GM20000 (cell line): ENCODE results near the gene TNIK.
A peak's percentile ranks its signal among the peaks of the same experiment; 100 is the strongest.

Experiments used
- DNase-seq: peaks from one replicate; pipeline ENCODE4 v3.0.0; 2012; ENCODE audit warnings: low spot score
- TF ChIP-seq, protein P1 (sequence below): IDR thresholded peaks from 2 replicates; pipeline ENCODE4 v1.5.1; 2012; ENCODE audit warnings: mild to moderate bottlenecking, control low read depth; ENCODE audit errors: extremely low read depth, missing control alignments

TNIK gene

DNA sequence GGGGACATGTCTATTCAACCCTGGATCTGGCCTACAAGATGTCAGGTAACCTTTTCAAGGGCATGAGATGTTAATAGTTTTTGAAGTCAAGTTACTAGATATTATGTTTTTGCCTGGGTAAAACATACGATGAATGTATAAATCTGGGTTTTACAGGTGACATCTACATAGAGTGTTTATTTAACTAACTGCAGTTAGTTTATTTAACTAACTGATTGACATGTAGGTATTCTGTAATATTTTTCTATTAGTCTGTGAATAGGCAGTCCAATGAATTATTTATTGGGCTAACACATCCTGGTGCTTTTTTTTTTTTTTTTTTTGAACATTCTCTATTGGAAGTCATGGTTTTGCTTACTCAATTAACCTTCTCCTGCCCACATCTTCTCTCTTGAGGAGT, 38.7 kb upstream of the TNIK start:
- TF ChIP-seq, protein P1, sequence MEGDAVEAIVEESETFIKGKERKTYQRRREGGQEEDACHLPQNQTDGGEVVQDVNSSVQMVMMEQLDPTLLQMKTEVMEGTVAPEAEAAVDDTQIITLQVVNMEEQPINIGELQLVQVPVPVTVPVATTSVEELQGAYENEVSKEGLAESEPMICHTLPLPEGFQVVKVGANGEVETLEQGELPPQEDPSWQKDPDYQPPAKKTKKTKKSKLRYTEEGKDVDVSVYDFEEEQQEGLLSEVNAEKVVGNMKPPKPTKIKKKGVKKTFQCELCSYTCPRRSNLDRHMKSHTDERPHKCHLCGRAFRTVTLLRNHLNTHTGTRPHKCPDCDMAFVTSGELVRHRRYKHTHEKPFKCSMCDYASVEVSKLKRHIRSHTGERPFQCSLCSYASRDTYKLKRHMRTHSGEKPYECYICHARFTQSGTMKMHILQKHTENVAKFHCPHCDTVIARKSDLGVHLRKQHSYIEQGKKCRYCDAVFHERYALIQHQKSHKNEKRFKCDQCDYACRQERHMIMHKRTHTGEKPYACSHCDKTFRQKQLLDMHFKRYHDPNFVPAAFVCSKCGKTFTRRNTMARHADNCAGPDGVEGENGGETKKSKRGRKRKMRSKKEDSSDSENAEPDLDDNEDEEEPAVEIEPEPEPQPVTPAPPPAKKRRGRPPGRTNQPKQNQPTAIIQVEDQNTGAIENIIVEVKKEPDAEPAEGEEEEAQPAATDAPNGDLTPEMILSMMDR = no peak
- no peak for DNase-seq

DNA sequence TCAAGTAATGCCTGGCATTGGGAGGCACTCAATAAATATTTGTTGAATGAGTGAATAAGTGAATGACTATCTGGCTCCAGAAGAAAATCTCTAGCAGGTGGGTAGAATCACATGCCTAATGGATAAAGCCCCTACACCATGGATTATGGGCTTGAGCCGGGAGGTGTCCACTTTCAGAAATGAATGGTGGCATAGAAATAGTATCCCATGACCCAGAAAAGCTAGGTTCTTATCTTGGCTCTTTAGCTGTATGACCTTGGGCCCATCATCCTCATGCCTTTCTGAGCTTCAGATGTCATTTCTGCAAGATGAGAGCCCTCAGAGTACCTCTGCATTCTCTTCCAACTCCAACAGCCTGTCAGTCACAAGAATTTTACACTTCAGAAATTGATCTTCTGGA, 37.3 kb upstream of the TNIK start:
- no peak for DNase-seq
- TF ChIP-seq, protein P1 = no peak

DNA sequence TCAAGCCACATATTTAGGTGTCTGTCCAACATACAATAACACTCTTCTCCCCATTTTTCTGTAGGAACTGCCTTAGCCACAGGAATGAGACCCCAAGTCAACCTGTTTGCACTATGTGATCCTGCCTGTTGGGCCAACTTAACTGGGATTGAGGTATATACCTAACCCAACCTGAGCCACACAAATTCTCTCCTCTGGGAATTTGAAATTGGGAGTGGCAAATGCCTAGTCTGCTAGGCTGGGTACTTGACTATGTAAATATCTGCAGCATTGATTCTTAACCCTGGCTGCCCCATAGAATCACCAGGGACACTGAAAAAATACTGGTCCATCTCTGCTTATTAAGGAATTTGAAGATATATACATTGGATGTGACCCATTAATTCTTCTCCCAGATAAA, 35.2 kb upstream of the TNIK start:
- TF ChIP-seq, protein P1 = no peak
- DNase-seq = no peak

DNA sequence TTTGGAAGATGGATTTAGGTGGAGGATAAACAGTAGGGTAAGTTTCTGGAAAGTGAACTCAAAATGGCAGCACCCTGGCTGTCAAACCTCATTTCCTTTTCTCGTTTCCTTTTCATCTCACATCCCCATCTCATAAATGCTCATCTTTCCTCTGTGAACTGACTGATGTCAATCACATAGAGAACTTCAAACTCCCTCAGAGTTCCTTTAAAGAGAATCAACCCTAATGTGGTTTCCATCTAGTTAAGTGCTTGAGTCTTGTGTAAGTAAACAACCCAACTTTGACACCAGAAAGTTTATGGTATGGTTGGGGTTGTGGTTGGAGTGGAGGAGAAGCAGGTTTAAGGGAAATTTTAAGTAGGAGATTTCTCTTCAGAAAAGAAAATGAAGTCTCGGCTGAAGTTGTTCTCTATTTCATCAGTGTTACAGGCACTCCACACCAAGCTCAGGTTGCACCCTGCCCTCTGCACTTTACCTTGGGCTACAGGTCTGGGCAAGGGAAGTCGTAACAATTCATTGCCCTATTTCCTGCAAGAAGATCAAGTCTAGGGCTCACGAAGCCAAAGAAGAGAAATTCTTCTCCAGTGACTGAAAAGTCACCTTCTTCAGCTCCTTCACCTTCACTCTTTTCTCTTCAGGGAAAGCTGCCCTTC, 34.4 kb upstream of the TNIK start:
- TF ChIP-seq, protein P1 = no peak
- no peak for DNase-seq

DNA sequence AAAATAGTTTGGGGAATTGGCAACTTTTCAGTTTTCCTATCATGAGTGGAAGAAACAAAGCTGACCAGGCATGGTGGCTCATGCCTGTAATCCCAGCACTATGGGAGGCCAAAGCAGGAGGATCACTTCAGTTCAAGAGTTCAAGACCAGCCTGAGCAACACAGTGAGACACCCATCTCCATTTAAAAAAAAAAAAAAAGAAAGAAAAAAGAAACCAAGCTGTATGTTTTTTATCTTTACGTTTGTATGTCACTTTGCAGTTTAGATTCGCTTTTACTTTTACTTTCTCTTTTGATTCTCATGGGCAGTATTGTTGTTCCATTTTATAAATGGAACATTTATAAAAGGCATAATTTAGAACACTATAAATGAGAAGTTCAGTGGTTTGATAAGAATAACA, 31.2 kb upstream of the TNIK start:
- TF ChIP-seq, protein P1 = no peak
- DNase-seq = peak; percentile 16

DNA sequence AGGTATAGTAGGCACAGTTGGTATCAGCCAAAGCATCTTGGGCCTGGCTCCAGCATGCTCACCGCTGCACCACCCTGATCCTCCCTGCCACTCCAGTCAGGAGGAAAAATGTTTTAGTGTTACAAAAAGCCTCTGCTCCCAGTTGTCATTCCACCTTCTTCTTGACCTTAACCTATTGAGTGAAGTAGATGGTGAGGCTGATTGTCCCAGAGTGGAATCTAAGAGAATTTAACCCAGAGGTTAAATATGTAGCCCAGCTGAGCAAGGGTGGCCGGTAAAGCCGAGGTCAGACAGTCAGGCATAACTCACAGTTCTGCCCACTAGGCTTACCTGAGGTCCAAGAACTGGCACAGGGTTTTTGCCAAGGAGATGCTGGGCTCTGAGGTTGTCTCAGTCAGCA, 30.7 kb upstream of the TNIK start:
- TF ChIP-seq, protein P1 = no peak
- DNase-seq = no peak

DNA sequence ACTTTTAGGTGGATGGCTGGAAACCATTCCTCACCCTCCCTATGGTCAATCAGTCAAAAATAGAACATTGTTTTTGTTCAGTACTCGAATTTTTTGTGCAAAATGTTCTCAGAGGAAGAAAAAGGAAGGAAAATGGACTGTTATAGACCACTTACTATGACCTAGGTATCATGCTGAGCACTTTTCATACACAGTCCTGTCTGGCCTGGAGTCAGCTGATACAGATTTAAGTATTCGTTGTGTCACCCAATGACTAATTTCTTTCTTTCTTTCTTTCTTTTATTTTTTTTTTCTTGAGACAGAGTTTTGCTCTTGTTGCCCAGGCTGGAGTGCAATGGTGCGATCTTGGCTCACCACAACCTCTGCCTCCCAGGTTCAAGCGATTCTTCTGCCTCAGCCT, 29.1 kb upstream of the TNIK start:
- TF ChIP-seq, protein P1 = no peak
- DNase-seq = no peak
